C4-2B (cell line): ENCODE measurements around the gene MED28.

ENCODE experiments used
- H3K27ac ChIP-seq: fragments of 450-650 bp; 2 replicates; pipeline ENCODE4 v1.5.1; 2017
- CTCF ChIP-seq: fragments of 450-650 bp; conservative IDR thresholded peaks from 2 replicates; pipeline ENCODE4 v1.5.1; 2017; ENCODE audit warnings: mild to moderate bottlenecking
- ZFX ChIP-seq: fragments of 450-650 bp; IDR thresholded peaks from 2 replicates; pipeline ENCODE4 v1.6.1; 2017

Gene MED28

DNA sequence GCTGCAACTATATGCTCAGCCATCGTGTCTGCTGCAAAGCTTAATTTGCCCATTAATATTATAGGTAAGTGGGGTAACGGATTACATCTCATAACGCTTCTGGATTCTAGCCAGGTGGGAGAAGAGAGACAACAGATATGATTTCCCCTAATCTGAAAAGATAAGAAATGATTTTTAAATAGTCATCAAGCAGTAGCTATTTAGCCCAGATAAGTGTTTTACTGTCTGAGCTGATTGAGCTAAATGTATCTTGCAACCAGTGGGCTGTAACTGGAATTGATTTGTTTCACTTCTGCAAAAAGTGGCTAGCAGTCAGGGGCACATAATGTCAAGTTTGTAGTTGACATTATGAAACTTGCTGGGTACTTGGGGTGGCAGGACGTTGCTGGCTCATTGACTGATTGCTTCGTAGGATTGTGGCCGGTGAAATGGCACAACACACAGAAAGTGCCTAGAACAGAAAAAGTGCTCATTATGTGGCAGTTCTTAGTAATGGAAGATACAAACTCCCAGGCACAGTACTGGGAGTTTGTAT lies 18.9 kb upstream of the MED28 start:
- TF ChIP-seq ZFX (no peak), CTCF (no peak)
- no peak overlapping the region for H3K27ac ChIP-seq

- no peak overlapping the region for H3K27ac ChIP-seq
- peak; percentile 49 for TF ChIP-seq CTCF
- TF ChIP-seq ZFX, result no peak
Measured at GRCh38 chr4:17597517-17597916, 16.9 kb upstream of the MED28 start.

- no peak overlapping the region for H3K27ac ChIP-seq
- TF ChIP-seq CTCF (no peak), ZFX (no peak)
Measured at GRCh38 chr4:17599826-17600225, 14.6 kb upstream of the MED28 start.

DNA sequence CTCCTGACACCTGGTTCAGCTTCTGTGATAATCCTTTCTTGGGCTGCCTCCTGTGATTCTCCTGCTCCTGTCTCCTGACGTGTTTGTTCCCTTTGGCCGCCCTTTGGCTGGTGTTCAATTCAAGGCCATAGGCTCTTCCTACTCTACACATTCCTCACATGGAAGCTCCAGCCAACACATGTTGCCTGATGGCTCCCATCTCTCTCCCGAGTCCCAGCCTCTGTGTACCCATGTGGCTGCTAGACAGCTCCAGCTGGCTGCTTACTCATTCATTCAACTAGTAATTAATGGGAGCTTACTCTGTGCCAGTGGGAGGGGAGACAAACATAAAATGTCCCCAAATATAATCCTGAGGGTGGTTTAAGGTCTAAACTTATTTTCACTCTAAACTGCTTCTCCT lies 9.2 kb upstream of the MED28 start:
- TF ChIP-seq ZFX, result no peak
- H3K27ac ChIP-seq, result no peak overlapping the region

DNA sequence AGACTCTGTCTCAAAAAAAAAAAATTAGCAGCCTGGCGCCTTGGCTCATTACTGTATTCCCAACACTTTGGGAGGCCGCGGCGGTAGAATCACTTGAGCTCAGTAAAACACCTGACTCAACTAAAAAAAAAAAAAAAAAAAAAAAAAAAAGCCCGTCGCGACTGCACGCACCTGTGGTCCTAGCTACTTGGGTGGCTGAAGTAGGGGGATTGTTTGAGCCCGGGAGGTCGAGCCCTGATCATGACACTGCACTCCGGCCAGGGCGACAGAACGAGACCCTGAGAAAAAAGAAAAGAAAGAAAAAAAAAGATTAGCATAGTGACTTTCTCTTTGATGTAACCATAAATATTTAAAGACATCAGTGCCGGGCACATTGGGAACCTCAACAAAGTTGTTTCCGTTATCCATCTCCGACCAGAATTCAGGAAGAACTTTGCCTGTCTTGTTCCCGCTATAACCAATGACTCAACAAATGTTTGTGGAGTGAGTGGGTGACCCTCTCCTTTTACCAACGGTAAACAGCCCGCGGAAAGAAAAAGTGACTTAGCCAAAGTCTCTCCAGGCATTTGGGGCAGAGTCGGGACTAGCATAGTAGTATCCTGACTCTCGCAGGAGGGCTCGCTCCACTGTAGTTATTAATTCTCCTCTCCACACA lies 553 bp upstream of the MED28 start:
- TF ChIP-seq ZFX (no peak), CTCF (no peak)
- H3K27ac ChIP-seq, result peak overlapping the region; percentile 84

- no peak for TF ChIP-seq ZFX
- H3K27ac ChIP-seq, result no peak overlapping the region
Measured at GRCh38 chr4:17616283-17616682, 1.8 kb downstream of the MED28 start.

GRCh38 chr4:17618926-17619325 lies 4.5 kb downstream of the MED28 start:
- no peak overlapping the region for H3K27ac ChIP-seq
- no peak for TF ChIP-seq CTCF
- TF ChIP-seq ZFX, result no peak

GRCh38 chr4:17619416-17620105 lies 5.1 kb downstream of the MED28 start:
- TF ChIP-seq ZFX (no peak), CTCF (no peak)
- no peak overlapping the region for H3K27ac ChIP-seq
